Tongue (tissue), 2 donors: ENCODE data around the gene DHX58. TPM values are rescaled to one million over a fixed set of nuclear protein-coding genes. Genes with fewer than 3 reads are reported as not detected.

ENCODE experiments used
- DNase-seq: peaks from one replicate; pipeline ENCODE4 v3.0.0-alpha.2; 2015
- total RNA-seq: library from RNA; depleted of rRNA; stranded (reverse); fragments of >200 nt; gene quantifications from one replicate; pipeline ENCODE4 v1.2.3, GENCODE V29; 2014

The DHX58 gene
- total RNA-seq, 1 donor from 2014 or later = 14.4 TPM

DNA sequence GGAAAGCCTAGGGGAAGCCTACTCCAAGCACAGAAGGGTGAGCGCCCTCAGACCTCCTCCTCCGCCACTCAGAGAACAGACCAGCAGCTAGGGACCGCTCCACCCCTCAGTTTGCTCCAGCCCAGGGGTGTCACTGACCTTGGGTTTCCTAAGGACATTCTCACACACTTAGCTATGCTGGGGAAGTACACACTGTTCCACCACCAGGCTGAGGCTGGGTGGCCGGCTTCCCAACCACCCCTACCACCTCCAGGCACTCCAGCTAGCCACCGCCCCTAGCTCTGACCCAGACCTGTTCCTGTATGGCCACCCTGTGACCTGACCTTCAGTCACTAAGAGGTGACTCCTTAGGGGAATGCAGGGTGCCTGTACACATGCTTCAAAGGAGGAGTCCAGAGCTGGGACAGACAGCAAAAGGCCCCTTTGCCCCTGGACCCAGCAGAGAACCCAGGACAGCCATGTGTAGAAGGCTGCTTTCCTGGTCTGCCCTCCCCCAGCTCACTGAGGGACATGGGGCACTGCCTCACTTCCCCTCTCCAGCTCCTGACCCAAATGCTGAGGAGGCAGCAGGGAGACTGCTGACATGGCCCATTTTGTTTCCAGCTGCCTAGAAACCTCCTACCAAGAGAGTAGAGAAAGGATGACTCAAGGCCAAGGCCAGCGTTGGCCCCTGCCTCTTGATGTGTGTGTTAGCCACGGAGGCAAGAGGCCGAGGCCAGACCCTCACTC is 16.8 kb upstream of the DHX58 start:
- no peak for DNase-seq

DNA sequence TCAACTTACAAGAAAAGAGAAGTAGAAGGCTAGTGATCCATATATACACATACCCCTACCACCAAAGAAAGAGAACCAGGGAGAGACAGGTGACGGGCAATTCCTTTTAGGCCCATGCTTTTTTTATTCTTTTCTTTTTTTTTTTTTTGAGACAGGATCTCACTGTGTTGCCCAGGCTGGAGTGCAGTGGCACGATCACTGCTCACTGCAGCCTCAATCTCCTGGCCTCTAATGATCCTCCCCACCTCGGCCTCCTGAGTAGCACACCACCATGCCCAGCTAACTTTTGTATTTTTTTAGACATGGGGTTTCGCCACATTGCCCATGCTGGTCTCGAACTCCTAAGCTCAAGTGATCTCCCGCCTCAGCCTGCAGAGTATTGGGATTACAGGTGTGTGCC is 14.9 kb upstream of the DHX58 start:
- no peak for DNase-seq

DNA sequence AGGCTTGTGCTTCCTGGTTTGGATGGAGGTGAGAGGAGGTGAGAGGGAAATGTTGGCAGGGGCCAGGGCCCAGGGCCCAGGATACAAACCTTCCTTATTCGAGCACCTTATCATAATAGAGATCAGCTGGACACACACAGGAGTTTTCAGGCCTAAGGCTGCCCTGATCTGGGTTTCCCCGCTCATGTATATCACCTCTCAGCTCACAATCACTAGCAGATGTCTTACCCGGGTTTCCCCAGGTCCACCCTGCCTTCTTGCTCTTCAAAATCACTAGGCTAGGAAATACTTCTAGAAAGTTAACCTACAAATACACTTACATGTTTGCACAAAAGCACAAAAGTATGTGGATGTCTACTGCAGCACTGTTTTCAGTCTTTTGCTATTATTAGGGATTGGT is 14.3 kb upstream of the DHX58 start:
- DNase-seq = no peak

DNA sequence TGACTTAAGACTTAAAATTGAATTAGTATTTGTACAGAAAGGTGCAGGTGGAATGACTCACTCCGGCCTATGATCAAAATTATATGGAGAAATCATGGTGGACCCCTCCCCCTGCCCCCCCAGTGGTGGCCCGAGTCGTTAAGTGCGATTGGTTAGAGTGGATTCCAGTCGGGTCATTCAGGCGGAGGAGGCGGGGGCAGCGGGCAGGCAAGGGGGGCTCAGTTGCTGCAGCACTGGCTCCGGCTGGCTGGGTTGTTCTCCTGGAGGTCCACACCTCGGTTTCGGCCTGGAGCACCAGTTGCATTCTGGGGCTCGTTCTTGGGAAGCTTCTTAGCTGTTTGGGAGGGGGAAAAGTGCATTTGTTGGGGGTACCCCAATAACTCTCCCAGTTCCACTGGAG is 13.1 kb upstream of the DHX58 start:
- no peak for DNase-seq

DNA sequence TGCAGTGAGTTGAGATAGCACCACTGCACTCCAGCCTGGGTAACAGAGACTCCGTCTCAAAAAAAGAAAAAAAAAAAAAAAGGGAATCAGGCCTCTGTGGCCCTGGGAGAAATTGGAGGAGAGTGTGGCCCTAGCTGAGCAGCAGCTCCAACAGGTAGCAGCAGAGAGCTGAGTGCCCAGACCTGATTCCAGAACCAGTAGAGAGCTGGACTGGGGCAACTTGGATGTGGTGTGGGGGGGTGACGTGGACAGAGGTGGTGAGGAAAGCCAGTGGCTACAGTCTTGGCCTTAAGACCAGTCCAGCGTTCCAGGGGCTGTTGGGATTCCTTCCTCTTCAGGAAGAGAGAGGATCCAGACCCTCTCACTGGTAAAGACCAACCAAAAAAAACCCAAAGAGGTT is 11.7 kb upstream of the DHX58 start:
- no peak for DNase-seq

DNA sequence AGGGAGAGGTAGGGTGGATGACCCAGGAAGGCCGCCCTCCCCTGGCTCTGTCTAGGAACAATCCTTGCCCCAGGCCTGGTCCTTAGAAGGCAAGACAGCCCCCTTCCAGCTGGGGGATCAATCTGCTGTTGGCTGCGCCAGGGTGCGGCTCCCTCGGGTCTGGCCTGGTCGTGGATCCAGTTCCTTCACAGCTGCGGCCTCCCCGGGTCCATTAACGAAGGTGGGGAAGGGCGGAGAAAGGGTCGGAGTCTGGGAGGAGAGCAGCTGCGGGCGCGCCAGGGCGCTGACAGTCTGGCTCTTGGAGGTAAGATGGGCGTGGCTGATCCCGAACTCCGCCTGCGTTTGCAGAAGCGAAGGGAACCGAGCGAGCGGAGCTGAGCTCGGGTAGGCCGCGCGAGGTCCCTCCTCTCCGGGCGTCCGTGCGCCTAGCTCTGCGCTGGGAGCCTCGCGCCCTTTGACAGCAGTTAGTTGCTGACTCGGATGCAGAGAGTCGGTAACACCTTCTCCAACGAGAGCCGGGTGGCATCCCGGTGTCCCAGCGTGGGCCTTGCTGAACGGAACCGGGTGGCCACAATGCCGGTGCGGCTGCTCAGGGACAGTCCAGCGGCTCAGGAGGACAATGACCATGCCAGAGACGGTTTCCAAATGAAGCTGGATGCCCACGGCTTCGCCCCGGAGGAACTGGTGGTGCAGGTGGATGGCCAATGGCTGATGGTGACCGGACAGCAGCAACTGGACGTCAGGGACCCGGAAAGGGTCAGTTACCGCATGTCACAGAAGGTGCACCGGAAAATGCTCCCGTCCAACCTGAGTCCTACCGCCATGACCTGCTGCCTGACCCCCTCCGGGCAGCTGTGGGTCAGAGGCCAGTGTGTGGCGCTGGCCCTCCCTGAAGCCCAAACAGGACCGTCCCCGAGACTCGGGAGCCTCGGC is 10.1 kb upstream of the DHX58 start, which contains the start of gene HSPB9:
Gene HSPB9, plus strand, starts transcription at position 434 of the 933 bp plus-strand sequence. Its CDS starts 47 bp downstream, at position 481.
- DNase-seq = peak; percentile 83

DNA sequence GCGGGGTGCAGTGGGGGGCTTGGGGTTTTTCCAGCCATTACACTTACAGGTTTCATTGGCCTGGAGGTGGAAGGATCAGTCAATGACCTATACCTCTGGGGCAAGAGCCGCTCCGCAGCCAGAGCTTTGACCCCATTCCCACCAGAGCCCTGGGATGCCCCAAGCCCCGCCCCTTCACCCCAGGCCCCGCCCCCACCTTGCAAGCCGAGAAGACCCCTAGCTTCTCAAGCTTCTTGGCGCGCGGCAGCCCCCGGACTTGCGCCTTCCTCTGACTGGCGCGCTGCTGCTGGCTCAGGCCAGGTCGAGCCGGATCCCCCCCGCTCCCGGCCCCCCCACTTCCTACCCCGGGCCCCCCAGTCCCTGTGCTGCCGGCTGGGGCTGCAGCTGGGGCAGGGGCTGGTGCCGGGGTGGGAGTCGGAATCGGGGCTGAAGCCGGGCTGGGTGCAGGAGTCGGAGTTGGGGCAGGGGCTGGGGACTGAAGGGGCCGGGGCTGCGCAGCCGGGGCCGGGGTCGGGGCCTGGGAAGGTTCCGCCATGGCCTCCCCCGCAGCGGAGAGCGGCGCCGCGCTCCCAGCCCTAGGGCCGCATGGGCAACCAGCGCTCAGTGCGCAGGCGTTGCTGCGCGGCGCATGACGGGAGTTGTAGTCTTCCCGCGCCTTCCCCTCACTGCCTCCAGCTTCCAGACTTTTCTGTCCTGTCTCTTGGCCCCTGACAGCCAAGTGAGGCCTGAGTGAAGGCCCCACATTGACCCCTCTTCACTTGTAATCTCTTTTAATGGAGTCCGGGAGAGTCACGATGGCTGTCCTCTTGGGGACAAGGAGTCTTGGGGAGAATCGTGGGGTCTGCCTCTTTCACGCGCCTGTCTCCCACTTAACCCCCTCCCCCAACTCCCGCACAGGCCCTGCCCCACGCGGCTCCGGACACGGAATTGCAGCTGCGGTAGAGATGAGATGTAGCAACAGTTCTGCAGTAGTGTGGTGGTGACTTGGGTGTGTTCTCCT is 8.6 kb upstream of the DHX58 start, which contains the start of gene KAT2A:
Gene KAT2A, minus strand, starts transcription at position 598 of the 1,000 bp plus-strand sequence. Its CDS starts 63 bp downstream, at position 535.
- peak; percentile 93 for DNase-seq

DNA sequence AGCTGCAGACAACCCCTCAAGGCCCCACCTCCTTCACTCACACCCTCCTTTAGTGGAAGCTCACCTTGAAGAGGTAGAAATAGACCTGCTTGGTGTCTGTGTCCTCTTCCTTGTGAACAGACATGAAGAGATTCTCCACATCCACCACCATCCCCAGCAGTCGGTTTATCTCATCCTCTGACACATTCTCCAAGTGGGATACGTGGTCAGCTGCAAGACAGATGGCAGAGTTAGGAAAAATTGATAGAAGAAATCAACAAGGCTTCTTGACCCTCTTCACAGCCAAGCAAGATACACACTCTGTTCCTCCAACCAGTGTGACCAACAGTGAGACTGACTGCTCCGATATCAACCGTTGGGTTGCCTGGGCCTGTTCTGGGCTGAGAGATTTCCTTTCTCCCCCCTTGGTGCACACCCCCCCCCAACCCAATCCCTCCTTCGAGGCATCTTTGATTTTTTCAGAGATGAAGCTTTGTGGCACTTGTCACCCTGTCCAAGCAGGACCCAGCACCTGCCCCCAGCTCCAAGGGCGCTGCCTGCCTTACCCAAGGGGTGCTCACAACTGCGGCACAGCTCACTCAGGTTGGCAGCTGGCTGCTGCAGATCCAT is 7.8 kb upstream of the DHX58 start:
- DNase-seq = no peak

DNA sequence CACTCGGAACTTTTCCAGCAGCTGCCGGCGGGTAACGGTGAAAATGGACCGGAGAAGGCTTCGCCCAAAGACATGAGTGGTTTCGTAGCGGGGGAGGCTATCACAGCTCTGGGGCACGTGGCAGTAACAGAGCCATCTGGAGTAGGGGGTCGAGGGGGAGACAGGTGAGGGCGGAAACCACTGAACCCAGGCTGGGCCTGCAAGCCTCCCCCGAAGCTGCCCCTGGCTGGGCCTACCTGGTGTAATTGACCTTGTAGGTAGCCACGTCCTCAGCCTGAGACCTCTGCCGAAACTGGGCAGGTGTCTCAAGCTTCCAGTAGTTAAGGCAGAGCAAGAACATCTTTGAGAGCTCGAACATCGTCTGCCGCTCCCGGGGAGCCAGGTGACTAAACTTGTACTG is 6.8 kb upstream of the DHX58 start:
- no peak for DNase-seq

DNA sequence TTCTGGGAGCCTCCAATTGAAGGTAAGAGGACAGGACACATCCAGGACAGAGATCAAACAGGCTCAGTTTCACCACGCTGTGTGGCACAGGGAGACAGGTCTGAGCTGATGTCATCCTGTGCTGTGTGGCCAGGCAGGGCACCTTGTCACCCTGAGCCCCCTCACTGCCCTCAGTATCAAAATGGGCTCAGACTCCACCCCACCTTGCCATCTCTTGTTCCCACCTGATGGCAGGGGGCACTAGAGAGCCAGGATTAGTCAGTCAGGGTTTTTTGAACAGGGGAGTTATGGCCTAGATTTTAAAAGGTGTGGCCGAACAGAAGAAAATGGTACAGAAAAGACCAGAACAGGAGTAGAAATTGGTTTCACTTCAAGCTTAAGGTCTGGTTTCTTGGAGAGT is 6.0 kb upstream of the DHX58 start:
- no peak for DNase-seq

DNA sequence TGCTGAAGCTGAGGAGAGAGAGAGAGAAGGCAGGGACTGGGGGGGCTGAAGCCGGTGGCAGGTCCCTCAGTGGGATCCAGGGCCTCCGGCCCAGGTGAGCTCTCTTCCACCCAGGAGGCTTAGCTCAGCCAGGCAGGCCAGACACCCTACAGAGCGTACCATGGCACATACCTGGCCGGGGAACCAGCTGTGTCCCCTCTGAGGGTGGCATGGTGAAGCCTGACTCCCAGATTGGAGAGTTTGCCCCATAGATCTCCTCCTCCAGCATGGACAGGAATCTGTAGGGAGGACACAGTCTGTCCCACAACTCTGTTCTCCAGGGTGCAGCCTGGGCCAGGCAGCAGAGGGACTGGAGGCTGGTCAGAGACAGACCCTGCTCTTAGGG is 5.6 kb upstream of the DHX58 start:
- DNase-seq = no peak

DNA sequence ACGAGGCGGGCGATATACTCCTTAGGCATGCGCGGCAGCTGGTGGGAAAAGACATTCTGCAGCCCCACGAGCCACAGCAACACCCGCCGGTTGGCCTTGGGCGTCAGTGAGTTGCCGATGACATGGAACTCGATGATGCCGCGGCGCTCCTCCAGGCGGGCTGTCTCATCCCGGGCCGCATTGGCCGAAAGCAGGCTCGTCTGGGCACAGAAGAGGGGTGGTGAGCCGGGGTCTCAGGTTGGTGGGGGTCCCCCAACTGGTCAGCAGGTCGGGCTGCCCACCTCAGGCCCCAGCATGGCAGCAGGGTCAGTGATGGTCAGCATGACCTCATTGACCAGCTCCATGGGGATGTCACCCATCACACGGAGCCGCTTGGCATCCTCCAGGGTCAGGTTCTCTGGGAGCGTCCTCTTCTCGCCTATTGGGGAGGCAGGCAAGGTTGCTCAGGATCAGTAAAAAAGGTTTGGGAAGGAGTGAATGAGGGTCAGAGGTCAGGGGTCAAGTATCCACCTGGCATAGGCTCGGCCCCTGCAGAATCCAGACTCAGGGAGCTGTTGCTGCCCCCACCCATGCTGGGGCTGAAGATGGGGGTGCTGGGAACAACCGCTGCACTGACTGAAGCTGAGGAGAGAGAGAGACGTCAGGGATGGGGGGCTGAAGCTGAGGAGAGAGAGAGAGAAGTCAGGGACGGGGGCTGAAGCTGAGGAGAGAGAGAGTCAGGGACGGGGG is 5.0 kb upstream of the DHX58 start:
- DNase-seq = no peak

DNA sequence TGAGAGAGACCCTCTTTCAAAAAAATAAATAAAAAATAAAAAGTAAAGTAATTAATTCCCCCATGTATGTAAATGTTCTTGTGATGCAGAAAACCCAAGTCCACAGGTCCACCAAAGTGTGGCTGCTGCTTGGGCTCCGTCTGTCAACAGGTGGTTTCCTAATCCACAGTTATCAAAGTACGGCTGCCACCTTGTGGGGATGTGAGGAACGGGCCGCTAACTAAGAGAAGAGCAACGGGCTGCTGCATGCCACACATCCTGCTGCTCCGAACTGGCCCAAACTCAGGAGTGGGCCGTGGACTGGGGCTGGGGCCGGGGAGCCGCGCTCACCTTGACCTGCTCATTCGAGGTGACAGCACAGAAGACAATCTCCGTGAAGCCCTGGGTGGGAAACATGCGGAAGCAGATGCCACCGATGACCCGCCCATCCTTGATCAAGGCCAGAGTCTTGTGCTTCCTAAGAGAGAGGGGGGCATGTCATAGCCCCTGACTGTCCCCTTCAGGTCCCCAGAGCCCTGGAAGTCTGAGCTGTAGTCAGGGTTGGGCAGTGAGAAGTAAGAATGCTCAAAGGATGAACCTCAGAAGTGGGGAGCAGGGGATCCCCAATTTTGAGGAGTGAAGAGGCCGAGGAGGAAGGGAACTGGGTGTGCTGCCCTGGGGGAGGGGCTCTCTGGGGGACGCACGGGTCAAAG is 4.3 kb upstream of the DHX58 start:
- DNase-seq = peak; percentile 94

DNA sequence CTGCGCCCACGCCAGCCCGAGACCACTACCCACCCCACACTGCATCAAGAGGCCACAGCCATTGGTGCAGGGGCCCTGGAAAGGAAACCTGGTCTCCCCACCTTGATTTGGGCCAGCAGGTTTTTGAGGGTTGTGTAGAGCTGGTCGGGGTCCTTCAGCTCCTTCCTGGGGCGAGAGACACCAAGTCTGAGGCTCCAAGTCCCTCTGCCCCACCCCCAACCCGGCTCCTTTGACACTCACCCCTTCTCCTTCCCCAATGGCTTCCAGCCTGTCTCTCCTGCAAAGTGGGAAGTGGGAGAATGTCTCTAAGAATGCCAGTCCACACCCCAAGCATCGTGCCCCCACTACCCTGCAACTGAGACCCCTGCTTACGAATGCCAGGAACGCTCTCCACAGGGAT is 1.6 kb upstream of the DHX58 start:
- no peak for DNase-seq

DNA sequence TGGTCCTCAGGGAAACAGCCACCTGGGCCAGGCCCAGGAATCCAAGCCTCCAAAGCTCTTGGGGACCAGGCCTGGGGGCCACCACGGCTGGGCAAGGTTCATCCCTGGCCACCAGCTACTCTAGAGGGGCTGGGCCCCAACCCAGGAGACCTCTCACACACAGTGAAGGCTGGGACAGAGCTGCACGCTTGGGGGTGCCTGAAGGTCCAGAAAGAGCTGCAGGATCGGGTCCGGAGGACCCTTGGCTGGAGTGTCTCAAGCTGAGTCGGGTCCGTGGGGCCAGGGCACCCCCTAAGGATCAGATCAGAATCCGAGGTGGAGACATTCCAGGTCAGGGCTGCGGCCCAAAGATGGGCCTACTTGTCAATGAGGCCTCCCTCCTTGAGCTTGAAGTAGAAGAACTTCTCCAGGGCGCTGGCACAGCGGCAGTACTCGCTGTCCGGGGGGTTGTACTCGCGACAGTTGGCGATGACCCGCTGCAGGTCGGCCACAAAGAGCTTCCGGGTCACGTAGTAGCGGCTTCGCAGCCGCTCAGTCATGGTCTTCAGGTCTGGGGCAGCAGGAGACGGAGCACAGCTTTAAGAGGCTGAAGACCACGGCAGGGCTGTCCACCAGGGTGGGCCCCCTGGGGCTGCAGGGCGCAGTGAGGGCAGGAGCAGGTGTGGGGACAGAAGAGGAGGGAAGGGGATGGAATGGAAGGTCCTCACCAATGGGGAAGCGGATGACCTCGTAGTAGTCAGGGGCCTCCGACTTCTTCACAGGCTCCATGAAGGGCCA is 967 bp upstream of the DHX58 start:
- no peak for DNase-seq

DNA sequence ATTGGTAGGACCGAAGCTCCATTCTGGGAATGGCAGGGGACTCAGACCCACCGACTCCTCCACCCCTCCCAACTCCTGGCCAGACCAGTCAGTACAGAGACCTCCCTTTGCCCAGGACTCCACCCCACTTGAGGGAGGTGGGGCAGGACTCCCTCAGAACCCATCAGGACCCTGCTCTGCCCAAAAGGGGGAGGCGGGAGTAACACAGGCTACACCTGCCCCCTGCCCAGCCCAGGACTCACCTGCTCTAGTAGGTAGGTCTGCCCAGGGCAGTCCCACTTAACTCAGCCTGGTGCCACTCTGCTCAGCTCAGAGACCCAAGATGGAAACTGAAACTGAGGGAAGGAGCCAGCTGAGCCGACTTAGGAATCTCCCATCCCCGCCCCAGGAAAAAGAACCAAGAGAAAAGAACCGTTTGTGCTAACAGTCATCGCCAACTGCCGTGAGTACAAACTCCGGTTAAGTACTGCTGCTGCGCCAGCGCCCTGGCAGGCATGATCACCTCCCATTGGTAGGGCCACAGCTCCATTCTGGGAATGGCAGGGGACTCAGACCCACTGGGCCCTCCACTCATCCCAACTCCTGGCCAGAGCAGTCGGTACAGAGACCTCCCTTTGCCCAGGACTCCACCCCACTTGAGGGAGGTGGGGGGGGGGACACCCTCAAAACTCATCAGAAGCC is 503 bp downstream of the DHX58 start:
- peak; percentile 47 for DNase-seq

DNA sequence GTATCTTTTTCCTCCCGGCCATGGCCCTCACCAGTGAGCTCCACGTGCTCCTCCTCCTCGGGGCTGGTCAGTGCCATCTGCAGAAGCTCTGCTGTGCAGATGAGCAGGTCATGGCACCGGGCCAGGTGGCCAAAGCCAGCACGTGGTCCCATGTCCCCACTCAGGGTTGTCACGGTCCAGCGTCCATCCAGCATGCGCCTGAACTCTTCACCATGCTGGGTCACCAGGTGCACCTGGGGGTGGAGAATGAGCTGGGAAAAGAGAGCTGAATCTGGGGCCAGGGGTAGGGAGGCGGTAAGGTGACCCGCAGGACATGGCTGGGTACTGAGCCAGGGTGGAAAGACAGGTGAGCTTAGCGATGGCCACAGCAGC is 1.3 kb downstream of the DHX58 start:
- no peak for DNase-seq

DNA sequence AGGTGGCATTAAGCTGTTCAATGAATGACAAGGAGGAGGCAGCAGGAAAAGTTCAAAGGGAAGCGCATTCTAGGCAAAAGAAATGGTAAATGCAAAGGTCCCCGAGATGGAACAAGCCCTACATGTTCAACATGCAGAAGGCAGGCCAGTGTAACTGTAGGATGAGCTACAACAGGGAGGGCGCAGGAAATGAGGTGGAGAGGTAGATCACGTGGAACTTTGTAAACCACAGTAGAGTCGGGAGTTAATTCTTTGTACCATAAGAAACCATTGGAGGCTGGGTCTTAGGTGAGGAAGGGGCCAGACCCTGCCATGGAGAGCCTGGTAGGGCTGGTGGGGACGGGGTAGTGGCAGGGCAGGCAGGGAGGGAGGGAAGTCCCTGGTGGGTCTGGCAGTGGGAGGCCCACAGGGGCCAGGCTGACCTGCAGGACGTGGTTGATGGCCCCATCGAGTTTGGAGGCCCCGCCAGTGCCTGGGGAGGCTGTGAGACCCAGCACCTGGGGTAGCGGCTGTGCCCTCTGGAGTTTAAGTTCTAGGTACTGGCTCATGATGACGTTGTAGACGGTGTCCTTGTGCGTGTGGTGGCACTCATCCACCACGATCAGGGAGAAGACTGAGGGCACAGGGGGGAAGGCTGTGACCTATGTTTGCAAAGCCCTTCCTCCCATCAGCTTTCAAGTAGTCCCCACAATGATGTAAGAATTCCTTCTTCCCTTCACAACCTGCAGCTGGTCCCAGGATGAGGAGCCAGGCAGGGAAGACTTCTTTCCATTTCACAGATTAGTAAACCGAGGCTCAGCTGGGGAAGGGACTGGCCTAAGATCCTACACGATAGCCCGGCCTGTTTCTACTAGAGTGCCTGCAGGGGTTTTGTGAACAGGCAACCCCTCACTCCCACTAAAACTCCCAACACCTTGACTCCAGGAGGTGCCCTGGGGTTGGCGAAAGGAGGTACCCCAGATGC is 1.9 kb downstream of the DHX58 start:
- DNase-seq = no peak
